A172 (cell line): ENCODE results near the gene CAMTA1. TPM values are rescaled to one million over a fixed set of nuclear protein-coding genes. Genes with fewer than 3 reads are reported as not detected.
A peak's percentile ranks its signal among the peaks of the same experiment; 100 is the strongest.

ENCODE experiments used
- DNase-seq: peaks from one replicate; pipeline ENCODE4 v3.0.0-alpha.2; 2015; ENCODE audit warnings: low spot score
- total RNA-seq: library from RNA; depleted of rRNA; stranded (reverse); fragments of >200 nt; shearing (Covaris generic); gene quantifications from 2 replicates; pipeline ENCODE4 v1.2.3, GENCODE V29; 2014

Gene CAMTA1
- total RNA-seq, 1 experiment from 2014 or later = 97.5 TPM

GRCh38 chr1:7281821-7282220 lies 496.6 kb downstream of the CAMTA1 start:
- DNase-seq = peak; percentile 39

GRCh38 chr1:7284839-7285435 lies 499.7 kb downstream of the CAMTA1 start:
- DNase-seq = peak; percentile 60

GRCh38 chr1:7285856-7286454 lies 500.7 kb downstream of the CAMTA1 start:
- no peak for DNase-seq

- DNase-seq = no peak
Observed at GRCh38 chr1:7287013-7287412, 501.8 kb downstream of the CAMTA1 start.

GRCh38 chr1:7288992-7289391 lies 503.7 kb downstream of the CAMTA1 start:
- no peak for DNase-seq

GRCh38 chr1:7289694-7290093 lies 504.4 kb downstream of the CAMTA1 start:
- DNase-seq = no peak

GRCh38 chr1:7290971-7291970 lies 506.0 kb downstream of the CAMTA1 start:
- peak; percentile 30 for DNase-seq

- DNase-seq = no peak
Observed at GRCh38 chr1:7292036-7292681, 506.9 kb downstream of the CAMTA1 start.

- no peak for DNase-seq
Observed at GRCh38 chr1:7292714-7293419, 507.6 kb downstream of the CAMTA1 start.

GRCh38 chr1:7293702-7294629 lies 508.7 kb downstream of the CAMTA1 start:
- DNase-seq = no peak

GRCh38 chr1:7294636-7295035 lies 509.4 kb downstream of the CAMTA1 start:
- no peak for DNase-seq

GRCh38 chr1:7295946-7296345 lies 510.7 kb downstream of the CAMTA1 start:
- DNase-seq = no peak

GRCh38 chr1:7296968-7297367 lies 511.7 kb downstream of the CAMTA1 start:
- DNase-seq = no peak

- DNase-seq = no peak
Observed at GRCh38 chr1:7298145-7298544, 512.9 kb downstream of the CAMTA1 start.

- peak; percentile 24 for DNase-seq
Observed at GRCh38 chr1:7298749-7299151, 513.5 kb downstream of the CAMTA1 start.

- peak; percentile 88 for DNase-seq
Observed at GRCh38 chr1:7299329-7299799, 514.1 kb downstream of the CAMTA1 start.

GRCh38 chr1:7299994-7300393 lies 514.7 kb downstream of the CAMTA1 start:
- peak; percentile 70 for DNase-seq

GRCh38 chr1:7300893-7301663 lies 515.8 kb downstream of the CAMTA1 start:
- DNase-seq = peak; percentile 89

- no peak for DNase-seq
Observed at GRCh38 chr1:7301664-7301981, 516.4 kb downstream of the CAMTA1 start.

- DNase-seq = no peak
Observed at GRCh38 chr1:7302126-7302525, 516.9 kb downstream of the CAMTA1 start.
